Esophagus muscularis mucosa (tissue), 4 donors: Measurements from ENCODE around the gene RPN1.

Experiments used
- CTCF ChIP-seq, 3 experiments: fragments of 200-600 bp in 2 of 3; fragments of 450-650 bp in 1 of 3; sonication (generic) in 2 of 3; IDR thresholded peaks; one replicate each; pipeline ENCODE4 v1.5.1; 2017 to 2019; ENCODE audit warnings: antibody characterized with exemption in 3 of 3, mild to moderate bottlenecking in 2 of 3, moderate library complexity in 1 of 3
- EP300 ChIP-seq: sonication (generic); formaldehyde crosslinking; IDR thresholded peaks from one replicate; pipeline ENCODE4 v1.6.1; 2017; ENCODE audit warnings: antibody characterized with exemption
- POLR2A ChIP-seq: fragments of 450-650 bp; IDR thresholded peaks from one replicate; pipeline ENCODE4 v1.6.1; 2017; ENCODE audit warnings: antibody characterized with exemption, moderate library complexity, mild to moderate bottlenecking, low read depth
- POLR2AphosphoS5 ChIP-seq, 2 donors: sonication (generic); formaldehyde crosslinking; IDR thresholded peaks; one replicate each; pipeline ENCODE4 v1.6.1; 2017; ENCODE audit warnings: antibody characterized with exemption in 2 of 2

DNA sequence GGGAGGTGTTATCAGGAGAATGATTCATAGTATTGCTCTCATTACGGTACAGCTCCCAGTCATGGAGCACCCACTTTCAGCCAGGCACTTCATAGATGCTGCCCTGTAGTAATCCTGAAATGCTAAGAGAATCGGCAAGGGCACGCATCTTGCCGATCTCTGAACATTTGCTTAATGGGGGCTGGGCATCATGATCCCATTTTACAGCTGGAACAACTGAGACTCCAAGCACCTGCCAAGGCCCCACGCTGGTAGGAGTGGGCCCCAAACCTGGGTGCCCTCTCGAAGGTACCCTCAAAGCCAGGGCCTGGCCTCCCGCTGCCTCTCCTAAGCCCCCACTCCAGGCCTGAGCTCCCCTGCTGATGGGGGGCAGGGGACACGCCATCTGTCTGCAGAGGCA is 47.3 kb downstream of the RPN1 start:
- TF ChIP-seq CTCF (IDR thresholded peaks at IDR 0.05) (no peak), POLR2A (no peak), EP300 (no peak), POLR2AphosphoS5 (IDR thresholded peaks at IDR 0.05) (no peak)
